Measurements from ENCODE around the gene LILRA5.
"Not testable (repeated sequence)": the region's sequence is repeated elsewhere in the genome, so short reads cannot be mapped to it uniquely, and the experiment has no call there.

LILRA5 gene

DNA sequence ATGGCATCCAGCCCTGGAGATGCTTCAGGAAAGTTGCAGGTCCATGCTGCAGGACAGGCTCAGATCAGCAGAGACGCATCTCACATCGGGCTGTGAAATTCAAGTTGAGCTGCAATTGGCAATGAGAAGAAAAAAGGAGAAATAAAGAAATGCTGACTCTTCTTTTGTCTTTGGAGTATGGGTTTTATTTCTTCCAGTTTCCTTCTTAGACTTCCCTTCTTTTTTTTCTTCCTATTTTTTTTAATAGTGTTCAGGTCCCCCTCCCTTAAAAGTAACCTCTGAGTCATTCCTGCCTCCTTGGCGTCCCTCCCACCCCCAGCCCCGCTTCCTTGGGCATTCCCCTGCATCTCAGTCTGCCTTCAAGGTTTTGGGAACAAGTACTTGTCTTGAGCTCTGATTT lies 41.4 kb downstream of the LILRA5 start:
- DNase-seq, result not testable (repeated sequence)

DNA sequence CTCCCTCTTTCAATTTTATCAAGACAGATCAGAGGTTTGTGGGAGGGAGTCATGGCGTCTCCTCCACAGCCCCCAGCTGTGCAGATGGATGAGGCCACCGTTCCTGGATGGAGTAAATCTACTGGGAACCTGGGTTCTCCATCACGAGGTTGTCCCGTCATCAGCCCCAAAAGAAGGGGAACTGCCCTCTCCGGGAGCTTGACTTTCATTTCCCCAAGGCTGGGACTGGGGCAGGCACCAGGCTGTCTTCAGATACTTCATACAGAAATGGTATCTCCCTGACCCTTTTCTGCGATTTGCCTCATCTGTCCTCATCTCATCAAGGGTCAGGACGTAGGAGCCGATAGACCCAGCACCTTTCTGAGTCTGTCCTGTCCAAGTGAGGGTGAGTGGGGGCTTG lies 41.9 kb downstream of the LILRA5 start:
- no peak for DNase-seq

DNA sequence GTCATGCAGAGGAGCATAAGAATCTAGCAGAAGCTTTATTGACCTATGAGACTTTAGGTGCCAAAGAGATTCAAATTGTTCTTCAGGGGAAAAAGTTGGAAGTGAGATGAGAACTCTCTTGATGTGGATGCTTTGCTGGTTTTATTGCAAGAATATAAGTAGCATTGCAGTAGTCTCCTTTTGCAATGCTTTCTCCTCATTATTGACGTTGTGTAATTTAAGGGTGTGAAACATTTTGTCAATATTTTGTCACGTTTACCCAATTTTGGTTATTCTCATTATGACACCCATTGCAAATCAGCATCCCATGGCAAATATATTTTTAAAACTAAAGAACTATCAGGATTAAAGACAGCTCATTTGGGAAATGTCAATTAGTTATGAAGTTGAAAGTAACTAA lies 44.0 kb downstream of the LILRA5 start:
- DNase-seq, result no peak

DNA sequence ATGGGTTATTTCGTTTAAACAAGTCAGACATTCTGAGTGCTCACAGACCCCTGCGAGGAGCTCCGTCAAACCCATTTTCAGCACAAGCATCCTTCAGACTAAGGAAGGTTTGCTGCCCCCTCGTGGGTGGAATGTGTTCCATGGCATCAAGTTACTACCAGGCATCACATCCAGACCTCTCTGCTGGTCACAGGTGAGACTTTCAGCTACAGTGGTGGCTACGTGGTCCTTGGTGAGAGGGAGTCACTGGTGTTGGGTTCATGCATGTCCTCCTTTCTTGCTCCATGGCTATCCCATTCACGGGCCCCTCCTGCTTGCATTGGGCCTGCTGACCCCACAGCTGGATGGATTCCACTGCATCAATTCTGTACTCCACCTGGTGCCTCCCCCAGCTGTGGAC lies 46.8 kb downstream of the LILRA5 start:
- DNase-seq, result no peak

DNA sequence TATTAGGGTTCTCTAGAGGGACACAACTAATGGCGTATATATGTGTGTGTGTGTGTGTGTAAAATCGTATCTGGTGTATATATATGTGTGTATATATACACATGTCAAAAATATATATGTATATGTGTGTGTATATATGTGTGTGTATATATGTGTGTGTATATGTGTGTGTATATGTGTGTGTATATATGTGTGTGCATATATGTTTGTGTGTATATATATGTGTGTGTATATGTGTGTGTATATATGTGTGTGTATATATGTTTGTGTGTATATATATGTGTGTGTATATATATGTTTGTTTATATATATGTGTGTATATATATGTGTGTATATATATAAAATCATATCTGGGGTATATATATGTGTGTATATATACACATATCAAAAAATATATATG lies 50.5 kb downstream of the LILRA5 start:
- DNase-seq, result no peak

DNA sequence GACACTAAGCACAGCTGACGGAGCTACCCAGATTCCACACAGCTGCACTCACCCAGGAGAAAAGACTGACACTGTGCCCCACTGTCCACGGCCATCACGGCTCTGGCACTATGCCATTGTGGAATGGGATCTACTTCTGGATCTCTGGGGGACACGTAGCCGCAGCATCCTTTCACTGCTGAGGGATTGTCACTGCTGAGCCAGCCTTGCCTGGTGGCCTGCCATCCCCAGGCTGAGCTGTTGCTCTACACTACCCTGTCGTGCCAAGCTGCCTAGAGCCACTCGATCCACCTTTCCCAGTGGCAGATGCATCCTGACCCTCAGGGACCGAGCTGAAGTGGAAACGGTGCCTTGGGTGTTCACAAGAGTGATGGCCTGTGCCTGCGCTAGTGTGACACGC lies 50.9 kb downstream of the LILRA5 start:
- DNase-seq, result no peak

DNA sequence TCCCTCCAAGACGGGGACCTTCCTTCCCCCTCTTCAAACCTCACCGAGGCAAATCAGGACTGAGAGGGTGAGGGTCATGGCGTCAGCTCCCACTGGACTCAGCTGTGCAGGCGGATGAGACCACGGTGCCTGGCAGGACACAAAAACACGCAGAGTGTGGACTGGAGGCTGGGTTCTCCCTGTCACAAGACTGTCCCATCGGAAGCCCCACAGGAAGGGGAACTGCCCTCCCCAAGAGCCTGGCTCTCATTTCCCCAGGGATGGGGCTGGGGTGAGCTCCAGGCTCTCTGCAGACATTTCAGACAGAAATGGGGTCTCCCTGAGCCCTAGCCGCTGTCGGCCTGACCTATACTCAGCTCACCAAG lies 55.9 kb downstream of the LILRA5 start, which contains the start of gene LILRB5:
TSS of gene LILRB5 (minus strand) at position 158 of the 365 bp plus-strand sequence. CDS start at position 78, 80 bp downstream.
- no peak for DNase-seq
